Measurements from ENCODE around the gene HTRA2.

The HTRA2 gene

DNA sequence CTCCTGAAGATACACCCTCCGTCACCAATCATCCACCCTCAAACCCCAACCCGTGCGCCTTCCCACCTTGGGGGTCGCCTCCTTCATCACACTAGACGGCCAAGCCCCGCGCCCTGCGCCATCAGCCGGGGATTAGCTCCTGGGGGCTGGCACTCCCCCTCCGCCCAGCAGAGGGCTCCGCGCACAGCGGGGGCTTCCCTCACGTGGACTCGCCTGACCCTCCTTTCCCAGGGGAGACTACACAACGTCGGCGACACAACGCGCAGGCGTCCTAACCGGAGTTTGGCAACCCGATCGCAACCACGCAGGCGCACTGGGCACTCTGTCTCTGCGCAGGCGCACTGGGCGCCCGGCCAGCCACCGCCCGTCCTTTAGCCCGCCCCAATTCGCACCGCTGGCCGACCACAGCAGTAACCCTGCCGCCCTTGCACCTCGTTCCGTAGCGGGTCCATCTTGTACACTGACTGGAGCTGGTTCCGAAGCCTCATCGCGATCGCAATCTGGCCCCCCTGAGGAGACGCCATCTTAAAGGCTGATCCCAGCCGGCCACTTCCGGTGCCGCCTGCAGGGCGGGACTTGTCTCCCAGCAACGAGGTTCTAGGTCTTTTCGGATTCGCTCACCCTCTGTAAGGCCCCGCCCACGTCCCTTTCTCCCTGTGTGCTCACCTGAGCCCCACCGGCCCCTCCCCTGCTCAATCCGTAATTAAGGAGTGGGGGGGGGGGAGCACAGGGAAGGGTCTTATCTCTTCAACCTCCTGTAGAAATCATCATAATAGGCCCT is 22.4 kb upstream of the HTRA2 start, which contains the start of gene PCGF1:
Gene PCGF1, minus strand, starts transcription at position 551 of the 781 bp plus-strand sequence. Its CDS starts 27 bp downstream, at position 524.
- peak within 1 kb of the TSS; percentile 79 for H3K4me3 ChIP-seq (ENCODE audit: low read depth, low read length)
- peak; percentile 96 for DNase-seq (ENCODE audit: low read depth)
- TF ChIP-seq, protein P1, sequence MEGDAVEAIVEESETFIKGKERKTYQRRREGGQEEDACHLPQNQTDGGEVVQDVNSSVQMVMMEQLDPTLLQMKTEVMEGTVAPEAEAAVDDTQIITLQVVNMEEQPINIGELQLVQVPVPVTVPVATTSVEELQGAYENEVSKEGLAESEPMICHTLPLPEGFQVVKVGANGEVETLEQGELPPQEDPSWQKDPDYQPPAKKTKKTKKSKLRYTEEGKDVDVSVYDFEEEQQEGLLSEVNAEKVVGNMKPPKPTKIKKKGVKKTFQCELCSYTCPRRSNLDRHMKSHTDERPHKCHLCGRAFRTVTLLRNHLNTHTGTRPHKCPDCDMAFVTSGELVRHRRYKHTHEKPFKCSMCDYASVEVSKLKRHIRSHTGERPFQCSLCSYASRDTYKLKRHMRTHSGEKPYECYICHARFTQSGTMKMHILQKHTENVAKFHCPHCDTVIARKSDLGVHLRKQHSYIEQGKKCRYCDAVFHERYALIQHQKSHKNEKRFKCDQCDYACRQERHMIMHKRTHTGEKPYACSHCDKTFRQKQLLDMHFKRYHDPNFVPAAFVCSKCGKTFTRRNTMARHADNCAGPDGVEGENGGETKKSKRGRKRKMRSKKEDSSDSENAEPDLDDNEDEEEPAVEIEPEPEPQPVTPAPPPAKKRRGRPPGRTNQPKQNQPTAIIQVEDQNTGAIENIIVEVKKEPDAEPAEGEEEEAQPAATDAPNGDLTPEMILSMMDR (IDR thresholded peaks at IDR 0.05; ENCODE audit: low read depth, low read length, missing control alignments): peak; percentile 57

DNA sequence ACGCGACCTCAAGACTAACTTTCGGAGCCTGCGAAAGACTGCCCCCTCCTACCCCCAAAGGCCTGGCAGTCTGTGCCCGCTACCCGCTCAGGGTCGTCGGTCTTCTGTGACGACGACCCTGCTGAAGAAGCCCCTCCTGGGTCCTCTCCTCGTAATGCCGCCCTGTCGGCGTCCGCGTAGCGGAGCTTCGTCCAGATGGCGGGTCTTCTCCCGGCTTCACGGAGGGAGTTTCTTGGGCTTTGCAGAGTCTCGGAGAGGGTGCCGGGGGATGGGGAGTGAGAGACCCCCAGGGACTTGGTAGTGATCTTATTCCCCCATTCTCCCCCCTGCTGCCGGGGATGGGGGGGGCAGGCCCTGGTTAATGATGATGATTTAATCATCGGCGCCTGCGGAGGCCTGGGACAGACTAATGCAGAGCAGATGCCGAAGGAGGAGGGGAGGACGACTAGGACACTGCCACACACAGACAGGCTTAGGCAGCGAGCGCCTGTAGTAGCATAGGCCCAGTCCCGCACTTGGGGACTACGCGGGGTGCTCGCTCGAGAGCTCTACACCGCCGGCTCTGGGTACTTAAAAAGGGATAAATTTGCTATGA is 21.7 kb upstream of the HTRA2 start:
- H3K4me3 ChIP-seq (ENCODE audit: low read depth, low read length): peak overlapping the region; percentile 79
- no peak for DNase-seq (ENCODE audit: low read depth)
- TF ChIP-seq, protein P1 (IDR thresholded peaks at IDR 0.05; ENCODE audit: low read depth, low read length, missing control alignments): no peak

DNA sequence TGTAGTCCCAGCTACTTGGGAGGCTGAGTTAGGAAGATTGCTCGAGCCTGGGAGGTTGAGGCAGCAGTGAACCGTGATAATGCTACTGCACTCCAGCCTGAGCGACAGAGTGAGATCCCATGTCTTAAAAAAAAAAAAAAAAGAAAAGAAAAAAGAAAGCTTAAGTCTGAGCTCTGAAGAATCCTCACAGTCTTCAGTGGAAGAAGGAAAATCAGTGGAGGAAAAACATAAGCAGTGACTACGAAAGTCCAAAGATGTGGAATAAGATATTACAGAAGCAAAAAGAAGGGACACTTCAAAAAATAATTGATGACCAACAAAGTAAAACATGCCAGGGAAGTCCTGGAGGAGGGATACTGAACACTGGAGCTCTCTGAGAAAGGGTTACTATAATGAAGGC is 19.5 kb upstream of the HTRA2 start:
- TF ChIP-seq, protein P1 (IDR thresholded peaks at IDR 0.05; ENCODE audit: low read depth, low read length, missing control alignments): no peak
- no peak for DNase-seq (ENCODE audit: low read depth)

DNA sequence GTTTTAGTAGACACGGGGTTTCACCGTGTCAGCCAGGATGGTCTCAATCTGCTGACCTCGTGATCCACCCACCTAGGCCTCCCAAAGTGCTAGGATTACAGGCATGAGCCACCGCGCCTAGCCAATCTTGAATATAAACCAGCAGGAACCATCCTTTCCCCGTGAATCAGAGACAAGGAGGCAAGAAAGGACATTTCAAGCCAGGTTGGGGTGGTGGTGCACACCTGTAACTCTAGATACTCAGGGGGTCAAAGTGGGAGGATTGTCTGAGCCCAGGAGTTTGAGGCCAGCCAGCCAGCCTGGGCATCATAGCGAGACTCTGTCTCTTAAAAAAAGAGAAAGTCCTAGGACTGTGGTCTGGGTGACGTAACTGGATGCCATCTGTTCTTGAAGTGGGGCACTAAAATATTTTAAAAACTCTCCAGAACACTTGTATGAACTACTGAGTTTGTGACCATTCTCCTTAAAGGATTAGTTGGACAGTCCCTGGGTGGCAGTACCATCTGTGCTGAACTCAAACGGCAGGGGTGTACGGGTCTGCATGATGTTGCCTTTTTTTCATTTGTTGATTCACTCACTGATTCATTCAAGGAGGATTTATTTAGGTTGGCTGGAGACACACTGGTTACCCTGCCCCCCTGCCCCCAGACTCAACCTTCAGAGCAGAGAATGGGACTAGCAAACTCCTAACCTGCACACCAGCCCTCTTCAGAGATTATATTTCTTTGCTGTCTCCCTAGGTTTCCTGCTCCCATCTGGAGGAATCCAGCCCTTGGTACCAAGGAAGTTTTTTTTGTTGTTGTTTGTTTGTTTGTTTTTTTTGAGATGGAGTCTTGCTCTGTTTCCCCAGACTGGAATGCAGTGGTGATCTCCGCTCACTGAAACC is 18.4 kb upstream of the HTRA2 start:
- no peak for DNase-seq (ENCODE audit: low read depth)
- H3K4me3 ChIP-seq (ENCODE audit: low read depth, low read length): no peak overlapping the region
- TF ChIP-seq, protein P1 (IDR thresholded peaks at IDR 0.05; ENCODE audit: low read depth, low read length, missing control alignments): no peak

More for the DNA sequence above, 19.5 kb upstream of the HTRA2 start:
- H3K4me3 ChIP-seq (ENCODE audit: low read depth, low read length): no peak overlapping the region

DNA sequence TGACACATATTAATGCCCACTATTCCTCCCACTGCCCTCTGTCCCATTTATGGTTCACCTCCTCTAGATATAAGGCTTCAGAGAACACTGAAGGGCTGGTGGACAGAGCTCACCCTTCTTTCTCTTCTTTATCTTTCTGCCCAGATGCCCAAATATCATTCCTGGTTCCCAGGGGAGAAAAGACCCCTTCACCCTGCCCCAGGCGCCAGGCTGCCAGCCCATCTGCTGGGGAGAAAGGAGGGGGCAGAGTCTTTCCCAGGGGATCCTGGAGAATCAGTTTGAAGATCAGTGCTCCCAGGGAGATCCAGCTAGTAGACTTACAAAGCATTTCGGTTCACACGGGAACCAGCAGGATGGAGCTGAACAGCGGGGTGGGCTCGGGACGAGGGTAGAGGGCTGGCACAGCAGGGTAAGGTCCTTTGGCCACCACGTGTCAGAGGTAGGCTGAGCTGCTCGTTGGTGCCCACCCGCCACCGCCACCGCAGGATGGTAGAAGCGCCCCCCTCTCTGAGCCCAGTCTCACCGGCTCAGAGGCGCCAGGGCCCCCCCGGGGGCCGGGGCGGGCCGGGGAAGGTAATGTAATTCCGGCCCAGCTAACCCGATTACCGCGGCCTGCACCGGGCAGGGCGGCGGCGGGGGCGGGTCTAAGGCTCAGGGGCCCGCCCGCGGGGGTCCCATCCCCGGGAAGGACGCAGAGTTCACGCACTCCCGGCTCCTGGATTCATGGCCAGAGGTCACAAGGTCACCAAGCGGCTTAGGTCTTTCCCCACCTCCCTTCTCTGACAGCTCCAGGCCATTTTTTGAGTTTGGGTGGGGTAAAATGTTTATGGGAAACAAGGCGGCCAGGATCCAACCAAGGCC is 16.8 kb upstream of the HTRA2 start:
- TF ChIP-seq, protein P1 (IDR thresholded peaks at IDR 0.05; ENCODE audit: low read depth, low read length, missing control alignments): no peak
- H3K4me3 ChIP-seq (ENCODE audit: low read depth, low read length): no peak overlapping the region
- no peak for DNase-seq (ENCODE audit: low read depth)
